Right kidney (tissue), 1 donor: ENCODE data around the gene SPATA16.
"Not testable (repeated sequence)": the region's sequence is repeated elsewhere in the genome, so short reads cannot be mapped to it uniquely, and the experiment has no call there.

Experiments
- DNase-seq: peaks from one replicate; pipeline ENCODE4 v3.0.0-alpha.2; 2016

Gene SPATA16

DNA sequence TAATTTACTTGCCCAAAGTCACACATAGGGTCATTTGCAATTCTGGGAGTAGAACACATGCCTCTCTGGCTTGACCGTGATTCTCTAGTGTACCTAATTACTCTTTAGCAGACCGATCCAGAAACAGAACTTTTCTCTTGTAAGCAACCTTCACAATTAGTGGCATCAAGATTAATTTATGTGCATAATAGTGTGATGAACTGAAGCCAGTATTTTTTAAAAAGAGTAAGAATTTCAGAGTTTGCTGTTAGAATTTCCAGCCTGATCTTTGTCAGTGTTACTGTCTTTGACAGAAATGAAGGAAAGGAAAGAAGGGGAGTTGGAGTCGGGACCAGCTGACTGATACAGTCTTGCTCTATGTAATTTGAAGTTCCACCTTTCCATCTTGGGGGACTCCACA, 137.1 kb downstream of the SPATA16 start:
- DNase-seq: no peak

GRCh38 chr3:173003471-173003870, 137.6 kb downstream of the SPATA16 start:
- DNase-seq: no peak

- DNase-seq: no peak
Observed at GRCh38 chr3:173001622-173002021, 139.4 kb downstream of the SPATA16 start.

- DNase-seq: no peak
Observed at GRCh38 chr3:173000553-173000952, 140.5 kb downstream of the SPATA16 start.

- no peak for DNase-seq
Observed at GRCh38 chr3:172993412-172993811, 147.6 kb downstream of the SPATA16 start.

DNA sequence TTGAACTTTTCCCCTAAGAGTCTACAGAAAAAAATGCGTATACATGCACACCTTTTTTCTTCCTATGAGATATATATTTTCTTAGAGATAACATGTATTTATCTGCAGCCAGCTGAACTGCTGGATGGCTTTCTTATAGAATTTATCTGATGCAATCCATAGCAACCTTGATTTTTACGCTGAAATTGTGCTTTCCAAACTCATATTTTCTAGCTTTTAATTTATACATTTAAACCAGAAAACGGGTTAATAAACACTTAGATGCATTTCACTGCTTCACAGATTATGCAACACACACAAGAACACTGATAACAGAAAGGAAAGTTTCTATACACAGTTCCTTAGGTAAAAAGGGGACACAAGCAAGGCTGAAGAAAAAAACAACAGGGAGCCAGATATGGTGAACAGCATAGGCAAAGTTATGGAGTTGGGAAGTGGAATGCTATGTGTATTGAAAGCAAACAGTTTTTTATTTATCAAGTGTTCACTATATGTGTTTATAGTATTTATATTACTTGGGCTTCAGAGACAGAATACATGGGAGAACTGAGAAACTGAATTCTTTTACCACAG, 149.5 kb downstream of the SPATA16 start:
- no peak for DNase-seq

DNA sequence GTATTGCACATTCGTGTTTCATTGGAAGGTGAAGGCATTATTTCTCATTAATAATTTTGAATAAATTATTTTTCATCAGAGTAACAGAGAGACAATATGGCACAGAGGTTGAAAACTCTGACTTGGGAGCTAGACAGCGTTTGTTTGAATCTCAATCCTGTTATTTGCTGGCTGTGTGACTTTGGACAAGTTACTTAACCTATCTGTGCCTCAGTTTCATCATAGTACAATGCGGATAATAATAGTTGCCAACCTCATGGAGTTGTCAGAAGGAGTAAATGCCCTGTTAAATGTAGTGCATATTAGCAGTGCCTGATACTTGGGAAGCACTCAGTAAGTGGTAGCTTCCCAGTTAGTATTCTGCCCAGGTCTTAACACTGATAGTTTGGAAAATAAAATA, 151.7 kb downstream of the SPATA16 start:
- no peak for DNase-seq

DNA sequence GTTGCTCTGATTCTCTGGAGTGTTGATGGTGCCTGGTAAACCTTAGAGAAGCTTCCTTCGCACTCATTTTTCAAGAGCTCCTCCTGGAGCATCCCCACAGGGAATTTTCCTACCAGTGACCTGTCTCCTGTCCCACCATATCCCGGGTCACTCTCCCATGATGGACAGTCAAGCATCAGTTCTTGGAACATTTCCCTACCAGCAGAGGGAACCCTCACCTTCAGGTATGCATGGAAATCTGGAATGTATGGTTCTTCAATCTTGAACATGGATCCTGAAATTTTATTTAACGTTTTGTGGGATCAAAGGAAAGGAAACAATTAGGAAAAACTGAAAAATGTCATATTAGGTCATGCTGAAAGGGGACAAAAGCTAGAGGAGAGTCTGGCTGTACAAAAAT, 153.8 kb downstream of the SPATA16 start:
- DNase-seq: no peak

DNA sequence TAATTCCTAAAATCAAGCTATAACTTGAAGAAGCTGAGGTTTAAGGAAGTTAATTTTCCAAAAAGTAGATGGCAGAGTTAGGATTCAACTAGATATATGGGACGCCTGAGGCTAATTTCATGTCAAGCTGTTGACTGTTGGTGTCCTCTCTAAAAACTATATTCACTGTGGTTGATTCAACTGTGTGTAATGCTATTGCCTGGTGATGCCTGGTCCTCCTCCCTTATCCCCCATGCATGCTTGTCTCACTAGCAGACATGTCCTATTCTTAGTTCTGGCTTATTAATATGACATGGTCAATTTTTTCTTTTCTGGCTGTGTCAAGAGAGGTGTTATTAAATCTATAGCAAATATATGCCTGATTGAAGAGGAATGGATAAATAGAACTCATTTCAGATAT, 156.1 kb downstream of the SPATA16 start:
- no peak for DNase-seq

DNA sequence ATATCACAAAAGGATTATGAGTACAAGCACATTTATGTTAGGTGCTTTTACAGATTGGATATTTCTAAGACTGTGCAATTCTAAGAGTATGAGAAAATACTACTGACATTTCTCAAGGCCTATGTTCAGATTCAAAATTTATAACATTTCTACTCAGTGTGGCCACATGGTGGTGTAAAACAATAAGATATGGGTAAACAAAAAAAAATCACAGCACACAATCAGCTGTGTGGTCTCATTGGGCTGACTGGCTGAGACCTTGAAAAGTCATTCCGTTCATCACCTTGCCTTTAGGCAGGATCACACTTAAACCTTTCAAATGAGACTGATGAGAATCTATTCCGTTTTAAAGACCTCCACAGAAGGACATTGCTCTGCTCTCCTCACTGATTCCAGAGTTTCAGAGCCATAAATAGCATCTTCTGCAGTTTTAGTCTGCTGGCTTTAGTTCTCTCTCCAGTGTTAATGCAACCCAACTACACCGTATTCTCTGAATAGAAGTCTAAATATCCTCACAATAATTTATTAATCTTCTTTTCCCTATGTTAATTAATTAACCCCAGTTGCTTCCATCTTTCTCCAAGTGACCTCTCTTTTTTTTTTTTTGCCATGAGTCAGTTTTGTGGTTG, 158.2 kb downstream of the SPATA16 start:
- no peak for DNase-seq

- no peak for DNase-seq
Observed at GRCh38 chr3:172981407-172981983, 159.5 kb downstream of the SPATA16 start.

DNA sequence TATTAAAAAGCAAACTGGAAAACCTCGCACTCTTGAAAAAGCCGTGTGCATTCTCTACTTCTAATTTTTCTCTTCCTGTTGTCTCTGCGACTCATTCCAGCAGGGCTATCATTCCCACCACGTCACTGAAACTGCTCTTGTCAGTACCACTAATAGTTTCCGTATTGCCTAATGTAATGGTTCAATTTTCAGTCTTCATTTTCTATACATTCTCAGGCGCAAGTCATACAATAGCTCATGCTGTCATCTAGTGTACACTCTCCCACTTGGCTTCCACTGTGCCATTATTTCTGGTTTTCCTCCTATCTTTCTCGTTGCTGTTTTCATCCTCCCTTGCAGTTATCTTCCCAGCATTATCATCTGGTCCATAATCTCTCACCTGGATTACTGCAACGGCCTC, 160.2 kb downstream of the SPATA16 start:
- no peak for DNase-seq

GRCh38 chr3:172977696-172978095, 163.3 kb downstream of the SPATA16 start:
- no peak for DNase-seq

DNA sequence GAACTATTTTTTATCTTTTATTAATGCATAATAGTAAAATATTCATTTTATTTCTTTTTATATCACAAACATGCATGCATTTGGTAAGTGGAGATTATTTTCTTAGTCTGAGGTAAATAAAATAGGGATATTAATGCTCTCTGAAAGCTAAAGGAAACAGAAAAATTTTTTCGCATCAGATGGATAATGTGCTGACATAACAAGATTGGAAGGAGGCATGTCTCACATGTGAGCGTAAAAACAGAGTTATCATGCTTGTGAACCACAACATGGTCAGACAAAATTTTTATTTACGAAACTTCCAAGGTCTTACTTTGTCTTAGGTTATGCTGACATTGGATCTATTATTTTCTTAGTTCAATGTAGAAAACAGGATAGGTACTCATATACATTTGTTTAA, 166.1 kb downstream of the SPATA16 start:
- DNase-seq: no peak

GRCh38 chr3:172973799-172974198, 167.2 kb downstream of the SPATA16 start:
- no peak for DNase-seq

DNA sequence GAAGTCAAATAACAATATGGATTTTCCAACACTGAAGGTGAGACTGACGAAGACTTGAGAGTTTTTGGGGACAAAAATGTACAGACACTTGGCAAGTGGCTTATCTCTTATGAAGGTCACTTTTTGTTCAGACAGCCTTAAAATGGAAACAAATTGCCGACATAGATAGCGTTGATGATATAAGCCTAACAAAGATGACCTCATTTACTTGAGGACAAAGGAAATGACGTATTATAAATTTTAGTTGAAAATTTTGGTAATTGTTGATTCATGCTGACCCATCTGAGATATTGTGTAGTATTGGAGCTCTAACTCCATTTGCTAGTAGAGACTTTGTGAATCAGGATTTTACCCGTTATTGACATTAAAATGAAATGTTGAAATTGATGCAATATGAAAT, 168.3 kb downstream of the SPATA16 start:
- no peak for DNase-seq

- no peak for DNase-seq
Observed at GRCh38 chr3:172972067-172972466, 169.0 kb downstream of the SPATA16 start.

DNA sequence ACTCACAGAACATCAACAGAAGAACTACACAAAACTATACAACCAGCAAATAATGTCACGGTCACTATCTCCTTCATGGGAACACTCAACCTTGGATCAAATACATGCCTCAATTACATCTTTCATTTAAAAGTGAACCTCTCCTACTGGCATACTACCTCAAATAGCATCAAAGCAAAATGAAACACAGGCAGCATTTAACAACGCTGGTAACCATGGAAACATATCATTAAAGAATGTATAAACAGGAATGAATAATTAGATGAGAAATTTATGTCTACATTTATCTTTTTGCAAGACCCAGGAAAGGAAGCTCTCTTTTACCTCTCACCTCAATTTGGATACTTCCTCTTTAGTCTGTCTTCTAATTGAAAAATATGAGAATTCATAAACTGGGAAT, 172.4 kb downstream of the SPATA16 start:
- DNase-seq: no peak

DNA sequence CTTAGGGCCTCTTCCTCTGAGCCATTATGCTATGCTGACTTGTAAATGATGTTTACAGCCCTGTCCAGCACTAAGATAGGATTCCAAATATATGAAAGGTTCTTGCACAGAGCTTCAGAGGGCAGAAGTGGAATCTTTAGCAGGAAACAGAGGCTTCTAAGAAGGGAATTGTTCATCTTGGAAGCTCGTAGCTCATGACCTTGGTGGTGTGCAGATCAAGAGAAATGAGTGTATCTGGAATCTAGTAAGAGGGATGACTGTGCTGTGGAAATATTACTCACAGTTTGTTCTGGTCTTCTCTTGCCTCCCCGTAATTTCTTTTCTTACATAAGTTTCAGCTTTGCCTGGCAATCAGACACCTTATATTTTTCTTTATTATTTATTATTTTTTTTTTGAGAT, 175.8 kb downstream of the SPATA16 start:
- no peak for DNase-seq

- not testable (repeated sequence) for DNase-seq
Observed at GRCh38 chr3:172960626-172961182, 180.3 kb downstream of the SPATA16 start.

GRCh38 chr3:172958565-172958964, 182.5 kb downstream of the SPATA16 start:
- no peak for DNase-seq

- no peak for DNase-seq
Observed at GRCh38 chr3:172953571-172953970, 187.5 kb downstream of the SPATA16 start.

- no peak for DNase-seq
Observed at GRCh38 chr3:172951511-172951910, 189.5 kb downstream of the SPATA16 start.

DNA sequence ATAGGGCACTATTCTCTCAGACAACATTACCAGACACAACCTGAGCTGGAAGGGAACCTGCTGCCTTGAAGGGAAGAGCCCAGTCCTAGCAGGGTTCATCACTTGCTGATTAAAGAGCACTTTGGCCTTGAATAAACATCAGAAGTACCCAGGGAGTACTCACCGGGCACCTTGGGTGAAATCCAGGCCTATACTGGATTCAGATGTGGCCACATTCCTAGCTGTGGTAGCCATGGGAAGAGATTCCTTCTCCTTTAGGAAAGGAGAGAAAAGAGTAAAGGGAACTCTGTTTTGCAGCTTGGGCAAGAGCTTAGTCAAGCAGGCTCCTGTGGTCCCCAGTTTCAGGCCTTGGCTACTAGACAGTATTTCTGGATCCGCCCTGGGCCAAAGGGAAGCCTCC, 195.0 kb downstream of the SPATA16 start:
- no peak for DNase-seq
